ENCODE data around the gene PAWR. TPM values are rescaled to one million over a fixed set of nuclear protein-coding genes. Genes with fewer than 3 reads are reported as not detected.

PAWR gene
- total and polyA plus RNA-seq, 8 donors = 51.0 to 86.2 (median 68.3) TPM

GRCh38 chr12:79618848-79619404, 71.8 kb downstream of the PAWR start:
- H3K4me1 ChIP-seq = no peaks in the 10 kb centered on the region
- intact Hi-C loops (cut with DNase I) = no loop called here
- TF ChIP-seq, protein P1, sequence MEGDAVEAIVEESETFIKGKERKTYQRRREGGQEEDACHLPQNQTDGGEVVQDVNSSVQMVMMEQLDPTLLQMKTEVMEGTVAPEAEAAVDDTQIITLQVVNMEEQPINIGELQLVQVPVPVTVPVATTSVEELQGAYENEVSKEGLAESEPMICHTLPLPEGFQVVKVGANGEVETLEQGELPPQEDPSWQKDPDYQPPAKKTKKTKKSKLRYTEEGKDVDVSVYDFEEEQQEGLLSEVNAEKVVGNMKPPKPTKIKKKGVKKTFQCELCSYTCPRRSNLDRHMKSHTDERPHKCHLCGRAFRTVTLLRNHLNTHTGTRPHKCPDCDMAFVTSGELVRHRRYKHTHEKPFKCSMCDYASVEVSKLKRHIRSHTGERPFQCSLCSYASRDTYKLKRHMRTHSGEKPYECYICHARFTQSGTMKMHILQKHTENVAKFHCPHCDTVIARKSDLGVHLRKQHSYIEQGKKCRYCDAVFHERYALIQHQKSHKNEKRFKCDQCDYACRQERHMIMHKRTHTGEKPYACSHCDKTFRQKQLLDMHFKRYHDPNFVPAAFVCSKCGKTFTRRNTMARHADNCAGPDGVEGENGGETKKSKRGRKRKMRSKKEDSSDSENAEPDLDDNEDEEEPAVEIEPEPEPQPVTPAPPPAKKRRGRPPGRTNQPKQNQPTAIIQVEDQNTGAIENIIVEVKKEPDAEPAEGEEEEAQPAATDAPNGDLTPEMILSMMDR (IDR thresholded peaks at IDR 0.05) = no peak
- no peak overlapping the region for H3K4me3 ChIP-seq
- ATAC-seq = no peak
- H3K36me3 ChIP-seq = no peaks in the 10 kb centered on the region
- no peaks in the 10 kb centered on the region for H3K27me3 ChIP-seq
- no peaks in the 10 kb centered on the region for H3K9me3 ChIP-seq
- no peak overlapping the region for H3K27ac ChIP-seq
- no peak for DNase-seq

- ATAC-seq (no peak), DNase-seq (no peak)
- Histone ChIP-seq H3K36me3 (no peaks in the 10 kb centered on the region), H3K9me3 (no peaks in the 10 kb centered on the region), H3K4me1 (no peaks in the 10 kb centered on the region), H3K27me3 (no peaks in the 10 kb centered on the region), H3K27ac (no peak overlapping the region), H3K4me3 (no peak overlapping the region)
- intact Hi-C loops (cut with DNase I) = no loop called here
- TF ChIP-seq, protein P1 (IDR thresholded peaks at IDR 0.05) = no peak
These were observed 73.1 kb downstream of the PAWR start for GRCh38 chr12:79617696-79618095.

- Histone ChIP-seq H3K9me3 (no peaks in the 10 kb centered on the region), H3K4me3 (no peak overlapping the region), H3K27me3 (no peaks in the 10 kb centered on the region), H3K27ac (no peak overlapping the region), H3K36me3 (no peaks in the 10 kb centered on the region), H3K4me1 (no peaks in the 10 kb centered on the region)
- ATAC-seq (peak; percentile 82), DNase-seq (peak in 2 of 4 donors; percentile 3 to 38)
- intact Hi-C loops (cut with DNase I) = no loop called here
- TF ChIP-seq, protein P1 (IDR thresholded peaks at IDR 0.05) = no peak
These were observed 74.9 kb downstream of the PAWR start for GRCh38 chr12:79615596-79616560.

GRCh38 chr12:79614730-79615129, 76.0 kb downstream of the PAWR start:
- Histone ChIP-seq H3K27me3 (no peaks in the 10 kb centered on the region), H3K4me3 (no peak overlapping the region), H3K36me3 (peaks cover 0 to 5% of the 10 kb centered on the region in 2 donors), H3K4me1 (no peaks in the 10 kb centered on the region), H3K27ac (no peak overlapping the region), H3K9me3 (no peaks in the 10 kb centered on the region)
- TF ChIP-seq, protein P1 (IDR thresholded peaks at IDR 0.05) = no peak
- ATAC-seq (no peak), DNase-seq (no peak)
- intact Hi-C loops (cut with DNase I) = no loop called here

DNA sequence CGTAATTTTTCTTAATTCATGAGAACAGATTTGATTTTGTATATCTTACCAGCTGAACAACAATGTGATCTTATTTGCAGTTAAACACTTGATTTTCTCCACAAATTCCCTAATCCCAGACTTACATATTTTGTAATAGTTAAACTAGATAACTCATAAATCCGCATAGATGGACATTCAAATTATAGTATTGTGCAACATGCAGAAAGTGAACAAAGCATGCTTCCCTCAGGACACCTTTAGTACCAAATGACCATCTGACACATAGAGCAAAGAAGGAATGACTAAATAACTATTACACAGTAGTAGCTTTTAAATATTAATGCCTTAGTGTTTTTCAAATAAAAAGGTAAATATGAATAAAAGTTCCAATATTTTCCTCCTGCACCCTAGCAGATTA, 88.9 kb downstream of the PAWR start:
- no peaks in the 10 kb centered on the region for H3K36me3 ChIP-seq
- no peak overlapping the region for H3K27ac ChIP-seq
- H3K4me3 ChIP-seq = no peak overlapping the region
- TF ChIP-seq, protein P1 (IDR thresholded peaks at IDR 0.05) = no peak
- no peak for DNase-seq
- no peak for ATAC-seq
- no peaks in the 10 kb centered on the region for H3K4me1 ChIP-seq
- H3K9me3 ChIP-seq = no peaks in the 10 kb centered on the region
- intact Hi-C loops (cut with DNase I) = no loop called here
- H3K27me3 ChIP-seq = no peaks in the 10 kb centered on the region

Data from left lung (tissue), 10 donors.